Peyer's patch (tissue), 4 donors: ENCODE data around the gene FGF22.

Source experiments
- POLR2A ChIP-seq, 2 donors: fragments of 450-650 bp; IDR thresholded peaks; one replicate each; pipeline ENCODE4 v1.5.1; 2017; ENCODE audit warnings: antibody characterized with exemption in 2 of 2, mild to moderate bottlenecking in 2 of 2, moderate library complexity in 2 of 2
- TF ChIP-seq, protein P1 (sequence below), 6 experiments: fragments of 450-650 bp in 4 of 6; fragments of 200-600 bp in 2 of 6; sonication (generic) in 1 of 6; IDR thresholded peaks; one replicate each; pipeline ENCODE4 v1.5.1; 2017 to 2019; ENCODE audit warnings: antibody characterized with exemption in 6 of 6, mild to moderate bottlenecking in 3 of 6, moderate library complexity in 1 of 6

- TF ChIP-seq, protein P1, sequence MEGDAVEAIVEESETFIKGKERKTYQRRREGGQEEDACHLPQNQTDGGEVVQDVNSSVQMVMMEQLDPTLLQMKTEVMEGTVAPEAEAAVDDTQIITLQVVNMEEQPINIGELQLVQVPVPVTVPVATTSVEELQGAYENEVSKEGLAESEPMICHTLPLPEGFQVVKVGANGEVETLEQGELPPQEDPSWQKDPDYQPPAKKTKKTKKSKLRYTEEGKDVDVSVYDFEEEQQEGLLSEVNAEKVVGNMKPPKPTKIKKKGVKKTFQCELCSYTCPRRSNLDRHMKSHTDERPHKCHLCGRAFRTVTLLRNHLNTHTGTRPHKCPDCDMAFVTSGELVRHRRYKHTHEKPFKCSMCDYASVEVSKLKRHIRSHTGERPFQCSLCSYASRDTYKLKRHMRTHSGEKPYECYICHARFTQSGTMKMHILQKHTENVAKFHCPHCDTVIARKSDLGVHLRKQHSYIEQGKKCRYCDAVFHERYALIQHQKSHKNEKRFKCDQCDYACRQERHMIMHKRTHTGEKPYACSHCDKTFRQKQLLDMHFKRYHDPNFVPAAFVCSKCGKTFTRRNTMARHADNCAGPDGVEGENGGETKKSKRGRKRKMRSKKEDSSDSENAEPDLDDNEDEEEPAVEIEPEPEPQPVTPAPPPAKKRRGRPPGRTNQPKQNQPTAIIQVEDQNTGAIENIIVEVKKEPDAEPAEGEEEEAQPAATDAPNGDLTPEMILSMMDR (IDR thresholded peaks at IDR 0.05): no peak
- no peak for TF ChIP-seq POLR2A (IDR thresholded peaks at IDR 0.05)
Measured at GRCh38 chr19:640161-640558, 481 bp downstream of the FGF22 start.
